ENCODE measurements around the gene TDRD1. TPM values are rescaled to one million over a fixed set of nuclear protein-coding genes. Genes with fewer than 3 reads are reported as not detected.

The TDRD1 gene
- total RNA-seq, 1 donor from 2014 or later: not detected

DNA sequence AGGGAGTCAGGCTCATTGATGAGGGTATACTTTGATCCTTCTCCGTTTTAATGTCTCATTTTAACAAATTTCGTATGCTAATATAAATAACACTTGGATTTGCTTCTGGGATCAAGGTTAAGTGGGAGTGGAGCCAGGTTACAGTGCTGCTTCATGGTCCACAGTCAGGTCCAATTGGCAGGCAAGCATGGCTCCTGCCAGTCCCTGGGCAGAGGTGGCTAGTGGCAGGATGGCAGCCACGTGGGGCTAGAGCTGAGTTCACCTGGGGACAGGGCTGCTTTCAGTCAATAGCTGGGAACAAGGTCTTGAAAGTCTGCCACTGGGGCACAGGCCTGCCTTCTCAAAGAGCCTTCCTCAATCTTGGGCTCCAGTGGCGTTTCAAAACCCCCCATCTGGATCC, 43.9 kb downstream of the TDRD1 start:
- TF ChIP-seq POLR2A (IDR thresholded peaks at IDR 0.05): no peak
- TF ChIP-seq, protein P1, sequence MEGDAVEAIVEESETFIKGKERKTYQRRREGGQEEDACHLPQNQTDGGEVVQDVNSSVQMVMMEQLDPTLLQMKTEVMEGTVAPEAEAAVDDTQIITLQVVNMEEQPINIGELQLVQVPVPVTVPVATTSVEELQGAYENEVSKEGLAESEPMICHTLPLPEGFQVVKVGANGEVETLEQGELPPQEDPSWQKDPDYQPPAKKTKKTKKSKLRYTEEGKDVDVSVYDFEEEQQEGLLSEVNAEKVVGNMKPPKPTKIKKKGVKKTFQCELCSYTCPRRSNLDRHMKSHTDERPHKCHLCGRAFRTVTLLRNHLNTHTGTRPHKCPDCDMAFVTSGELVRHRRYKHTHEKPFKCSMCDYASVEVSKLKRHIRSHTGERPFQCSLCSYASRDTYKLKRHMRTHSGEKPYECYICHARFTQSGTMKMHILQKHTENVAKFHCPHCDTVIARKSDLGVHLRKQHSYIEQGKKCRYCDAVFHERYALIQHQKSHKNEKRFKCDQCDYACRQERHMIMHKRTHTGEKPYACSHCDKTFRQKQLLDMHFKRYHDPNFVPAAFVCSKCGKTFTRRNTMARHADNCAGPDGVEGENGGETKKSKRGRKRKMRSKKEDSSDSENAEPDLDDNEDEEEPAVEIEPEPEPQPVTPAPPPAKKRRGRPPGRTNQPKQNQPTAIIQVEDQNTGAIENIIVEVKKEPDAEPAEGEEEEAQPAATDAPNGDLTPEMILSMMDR (IDR thresholded peaks at IDR 0.05): no peak
- no peak for TF ChIP-seq POLR2AphosphoS5 (IDR thresholded peaks at IDR 0.05; ENCODE audit: insufficient read depth in 1 of 2, low read depth in 1 of 2)
- intact Hi-C loops (cut with DNase I): no loop called here
- H3K27ac ChIP-seq: no peak overlapping the region

DNA sequence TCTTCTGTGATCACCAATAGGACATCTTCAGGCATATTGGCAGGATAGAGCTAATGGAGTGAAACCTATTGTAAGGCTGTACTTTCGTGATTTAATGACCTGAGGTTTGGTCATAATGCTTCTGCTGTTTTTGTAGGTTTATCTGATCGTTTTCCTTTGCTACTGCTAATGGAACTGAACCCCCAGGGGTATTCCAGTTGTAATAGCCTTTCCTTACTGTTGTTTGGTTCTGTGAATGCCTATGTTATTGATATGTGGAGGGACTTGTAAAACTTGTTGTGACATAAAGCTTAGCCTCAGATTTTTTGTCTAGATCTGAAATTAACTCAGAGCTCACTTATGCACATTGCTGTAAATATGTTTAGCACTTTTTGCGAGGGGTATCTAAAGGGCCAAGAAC, 49.0 kb downstream of the TDRD1 start:
- H3K4me1 ChIP-seq: no peaks in the 10 kb centered on the region
- TF ChIP-seq, protein P1 (IDR thresholded peaks at IDR 0.05): no peak
- no peak overlapping the region for H3K27ac ChIP-seq
- H3K27me3 ChIP-seq: no peaks in the 10 kb centered on the region
- H3K4me3 ChIP-seq: no peak overlapping the region
- H3K36me3 ChIP-seq: no peaks in the 10 kb centered on the region
- no peak for DNase-seq (ENCODE audit: extremely low spot score in 2 of 2)
- intact Hi-C loops (cut with DNase I): no loop called here
- H3K9me3 ChIP-seq: no peaks in the 10 kb centered on the region

More for the DNA sequence above, 43.9 kb downstream of the TDRD1 start:
- Histone ChIP-seq H3K36me3 (no peaks in the 10 kb centered on the region), H3K4me3 (no peak overlapping the region), H3K9me3 (no peaks in the 10 kb centered on the region), H3K4me1 (no peaks in the 10 kb centered on the region), H3K27me3 (no peaks in the 10 kb centered on the region)
- DNase-seq (ENCODE audit: extremely low spot score in 2 of 2): no peak

DNA sequence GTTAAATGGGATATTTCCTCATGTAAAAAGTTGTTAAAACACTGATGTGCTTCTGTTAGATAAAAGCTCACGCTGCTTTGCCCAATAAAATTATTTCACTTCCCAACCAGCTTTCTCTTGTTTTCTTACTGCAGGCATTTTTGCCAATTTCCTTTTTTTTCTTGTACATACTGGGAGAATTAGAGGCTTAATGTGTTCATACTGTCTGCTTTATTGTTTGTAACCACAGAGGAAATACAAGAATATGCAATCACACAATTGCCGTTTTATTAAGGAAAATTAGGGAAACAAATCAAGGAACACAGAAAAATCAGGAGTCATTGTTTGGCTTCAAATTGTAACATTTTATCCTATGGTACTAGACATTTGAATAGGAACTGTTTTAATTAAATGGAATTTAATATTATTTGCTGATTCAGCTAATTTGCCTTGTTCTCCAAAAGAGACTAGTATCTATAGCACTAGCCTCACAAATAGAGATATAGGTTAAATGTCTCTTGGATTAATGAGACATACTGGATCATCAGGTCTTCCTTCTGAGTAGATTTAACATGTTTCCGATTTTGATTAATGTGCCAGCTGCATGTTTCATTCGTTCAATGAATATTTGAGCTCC, 53.5 kb downstream of the TDRD1 start:
- no peaks in the 10 kb centered on the region for H3K27me3 ChIP-seq
- intact Hi-C loops (cut with DNase I): no loop called here
- TF ChIP-seq POLR2A (IDR thresholded peaks at IDR 0.05): no peak
- TF ChIP-seq, protein P1 (IDR thresholded peaks at IDR 0.05): no peak
- TF ChIP-seq POLR2AphosphoS5 (IDR thresholded peaks at IDR 0.05; ENCODE audit: insufficient read depth in 1 of 2, low read depth in 1 of 2): no peak
- no peaks in the 10 kb centered on the region for H3K9me3 ChIP-seq
- H3K27ac ChIP-seq: no peak overlapping the region
- DNase-seq (ENCODE audit: extremely low spot score in 2 of 2): no peak
- no peak overlapping the region for H3K4me3 ChIP-seq
- no peaks in the 10 kb centered on the region for H3K4me1 ChIP-seq
- H3K36me3 ChIP-seq: no peaks in the 10 kb centered on the region

DNA sequence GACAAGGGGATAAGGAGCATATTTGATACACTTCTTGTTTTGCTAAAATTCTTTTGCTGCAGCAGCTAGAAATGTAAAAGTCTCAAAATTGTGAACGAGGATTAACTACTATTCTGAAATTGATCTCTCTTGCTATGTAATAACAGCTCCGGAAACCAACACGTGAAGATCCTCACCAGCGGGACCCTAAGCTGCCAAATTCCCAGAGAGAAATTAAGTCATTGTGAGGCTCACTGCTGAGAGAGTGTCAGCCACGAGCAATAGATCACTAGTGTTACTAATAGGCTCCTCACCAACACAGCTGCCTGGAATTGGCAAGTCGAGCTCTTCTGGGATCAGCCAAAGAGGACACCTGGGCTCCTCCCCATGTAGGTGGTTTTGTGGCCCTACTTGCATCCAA, 54.3 kb downstream of the TDRD1 start:
- TF ChIP-seq POLR2AphosphoS5 (IDR thresholded peaks at IDR 0.05; ENCODE audit: insufficient read depth in 1 of 2, low read depth in 1 of 2): no peak
- H3K36me3 ChIP-seq: no peaks in the 10 kb centered on the region
- no peak overlapping the region for H3K4me3 ChIP-seq
- H3K9me3 ChIP-seq: no peaks in the 10 kb centered on the region
- no peak for DNase-seq (ENCODE audit: extremely low spot score in 2 of 2)
- intact Hi-C loops (cut with DNase I): no loop called here
- no peaks in the 10 kb centered on the region for H3K4me1 ChIP-seq
- H3K27me3 ChIP-seq: no peaks in the 10 kb centered on the region
- H3K27ac ChIP-seq: no peak overlapping the region

DNA sequence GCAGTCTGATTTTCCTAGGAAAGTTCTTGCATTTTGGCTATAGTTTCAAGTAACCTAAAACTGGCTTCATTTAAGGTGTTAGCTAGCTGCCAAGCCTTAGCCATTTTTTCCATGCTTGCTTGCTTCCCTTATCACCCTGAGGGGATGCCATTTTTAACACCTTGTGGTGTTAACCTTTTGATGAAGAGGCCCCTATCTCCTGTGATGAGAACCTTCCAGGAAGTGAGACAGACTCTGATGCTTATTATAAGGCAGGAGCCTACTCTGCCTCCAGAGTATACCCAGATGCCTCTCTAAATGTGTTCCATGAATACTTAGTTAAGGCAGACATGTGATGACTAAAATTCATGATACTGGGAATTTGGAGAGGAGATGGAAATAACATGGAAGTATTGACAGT, 55.0 kb downstream of the TDRD1 start:
- Histone ChIP-seq H3K36me3 (no peaks in the 10 kb centered on the region), H3K9me3 (no peaks in the 10 kb centered on the region), H3K27me3 (no peaks in the 10 kb centered on the region), H3K27ac (no peak overlapping the region), H3K4me1 (peaks cover 5% of the 10 kb centered on the region), H3K4me3 (no peak overlapping the region)
- DNase-seq (ENCODE audit: extremely low spot score in 2 of 2): no peak
- TF ChIP-seq, protein P1 (IDR thresholded peaks at IDR 0.05): no peak
- TF ChIP-seq POLR2AphosphoS5 (IDR thresholded peaks at IDR 0.05; ENCODE audit: insufficient read depth in 1 of 2, low read depth in 1 of 2): no peak
- no peak for TF ChIP-seq POLR2A (IDR thresholded peaks at IDR 0.05)
- intact Hi-C loops (cut with DNase I): no loop called here

Data from vagina (tissue), 2 donors.